Measurements from ENCODE around the gene HBZ. TPM values are rescaled to one million over a fixed set of nuclear protein-coding genes. Genes with fewer than 3 reads are reported as not detected.

The HBZ gene
- total and polyA plus RNA-seq, 9 of the 15 experiments (the other 6 are each of a cell fraction or from before 2014, with no cell fraction given) = 58.0 to 610 (median 113) TPM

GRCh38 chr16:180681-181564 is 28.5 kb downstream of the HBZ start:
- in situ Hi-C loops (cut with MboI) = loop anchor here (5.0 kb wide), 1 partner anchor 74 kb away; no protein-coding TSS in a partner anchor
- H4K20me1 ChIP-seq (replicated peaks; ENCODE audit: control insufficient read depth, insufficient read depth, low read length) = 0 out of 2 replicates have a peak, but pooled peaks cover 6% of the 10 kb centered on the region
- H3K9me3 ChIP-seq (replicated peaks; ENCODE audit: control insufficient read depth, insufficient read depth, low read depth, low read length) = no peaks in the 10 kb centered on the region
- peak; percentile 84 for FAIRE-seq
- CTCF ChIA-PET (ENCODE audit: low intra/inter-chr PET ratio) = interaction anchor here (1.2 to 4.5 kb wide), 5 partner anchors 70 to 115 kb away, joined by 5 to 42 read pairs (median 27); no protein-coding TSS in a partner anchor
- peak; percentile 82 for ATAC-seq
- whole genome bisulfite sequencing (ENCODE audit: insufficient coverage, low coverage, missing lambda C conversion rate) = 1% methylated on average over 64 of the region's 89 CpGs
- no peaks in the 10 kb centered on the region for H3K27me3 ChIP-seq (ENCODE audit: control insufficient read depth in 2 of 2, insufficient read depth in 2 of 2, low read length in 2 of 2)
- peaks cover 47% of the 10 kb centered on the region for H3K79me2 ChIP-seq (ENCODE audit: control insufficient read depth, insufficient read depth, low read length)
- H2AFZ ChIP-seq (ENCODE audit: low read depth, low read length) = peak overlapping the region; percentile 84
- no TSS peak for BruUV-seq (replicated peaks)
- peaks cover 3% of the 10 kb centered on the region for H3K9me1 ChIP-seq (ENCODE audit: control insufficient read depth, insufficient read depth, low read length)
- peak; percentile 43 to 95 (median 72) for DNase-seq (ENCODE audit: extremely low read depth in 1 of 4, low spot score in 3 of 4)
- peaks cover 17 to 54% of the 10 kb centered on the region in 2 experiments; a peak in 4 of 5 replicates for H3K4me1 ChIP-seq (replicated peaks in 1 of 2; ENCODE audit: control insufficient read depth in 2 of 2, insufficient read depth in 2 of 2, low read length in 2 of 2)
- peak overlapping the region; percentile 83 for H3K27ac ChIP-seq (ENCODE audit: extremely low read depth, low read depth, low read length)
- H3K36me3 ChIP-seq (ENCODE audit: control insufficient read depth, insufficient read depth, low read length) = peaks cover 35% of the 10 kb centered on the region
- H3K9ac ChIP-seq (ENCODE audit: insufficient read depth in 1 of 2, low read depth in 2 of 2, low read length in 2 of 2) = peak overlapping the region; percentile 72 to 98
- H3K4me3 ChIP-seq = peak overlapping the region; percentile 61
- H3K4me2 ChIP-seq (ENCODE audit: insufficient read depth, low read length) = peak overlapping the region; percentile 91
- intact Hi-C loops (cut with micrococcal nuclease) = loop anchor here (2.0 kb wide), 1 partner anchor 74 kb away; no protein-coding TSS in a partner anchor
- POLR2A ChIA-PET = interaction anchor here (0.7 to 1.4 kb wide), 6 partner anchors 10 to 144 kb away, joined by 3 to 7 read pairs (median 3); no protein-coding TSS in a partner anchor
- TF ChIP-seq SREBF1 (IDR thresholded peaks at IDR 0.05; ENCODE audit: borderline replicate concordance, low read depth, low read length) = no peak
- TF ChIP-seq ZFX (CRISPR knock-in tag; IDR thresholded peaks at IDR 0.05) = peak; percentile 93
- no peak for TF ChIP-seq PTRF (tag; IDR thresholded peaks at IDR 0.05)
- 0 out of 2 replicates have a peak, but pooled peaks have one; percentile 80 for TF ChIP-seq ZNF830 (CRISPR knock-in tag; IDR thresholded peaks at IDR 0.05)
- peak; percentile 47; the same call in 1 of the 2 replicates for TF ChIP-seq CREB3 (tag; conservative IDR thresholded peaks at IDR 0.05; ENCODE audit: low read depth)
- peak; percentile 78; the same call in 1 of the 2 replicates for TF ChIP-seq ZNF583 (CRISPR knock-in tag; IDR thresholded peaks at IDR 0.05)
- TF ChIP-seq ZNF445 (CRISPR knock-in tag; IDR thresholded peaks at IDR 0.05; ENCODE audit: low read depth) = no peak
- TF ChIP-seq ZNF592 (IDR thresholded peaks at IDR 0.05) = peak; percentile 98
- no peak for TF ChIP-seq PBX2 (CRISPR knock-in tag; IDR thresholded peaks at IDR 0.05; ENCODE audit: low read depth)
- no peak for TF ChIP-seq PBX2 (tag; conservative IDR thresholded peaks at IDR 0.05; ENCODE audit: low read depth)
- no peak for TF ChIP-seq ZBTB7A (IDR thresholded peaks at IDR 0.05; ENCODE audit: borderline replicate concordance, control insufficient read depth, low read depth, low read length)
